OCI-LY7 (cell line): Measurements from ENCODE around the gene WNT6. TPM values are rescaled to one million over a fixed set of nuclear protein-coding genes. Genes with fewer than 3 reads are reported as not detected.

ENCODE experiments used
- BruUV-seq: library from RNA; stranded (reverse); fragments of 400-500 nt; replicated peaks from 2 replicates; lab custom pipeline; 2021; lab: Mats Ljungman, UMichigan
- CTCF ChIA-PET: fragments of 300-600 bp; sonication (Branson Sonifier 250); formaldehyde crosslinking; loops from one replicate; lab custom pipeline; 2022; ENCODE audit warnings: antibody characterized with exemption; ENCODE audit not compliant: unreplicated experiment; lab: Charles Lee
- POLR2A ChIA-PET: fragments of 300-600 bp; sonication (Branson Sonifier 250); formaldehyde crosslinking; loops from one replicate; lab custom pipeline; 2022; ENCODE audit warnings: antibody characterized with exemption; lab: Charles Lee
- DNase-seq: peaks from one replicate; pipeline ENCODE4 v3.0.0-alpha.2; 2015; ENCODE audit warnings: low spot score
- H2AFZ ChIP-seq: fragments of 200-600 bp; sonication (generic), shearing (Covaris generic); 2 replicates; pipeline ENCODE4 v1.6.1; 2014; ENCODE audit warnings: mild to moderate bottlenecking, antibody characterized with exemption, low read length, moderate library complexity
- H3K27ac ChIP-seq: fragments of 200-600 bp; sonication (generic); 2 replicates; pipeline ENCODE4 v1.5.1; 2014; ENCODE audit warnings: mixed run types, low read depth, mild to moderate bottlenecking, moderate library complexity, low read length, inconsistent platforms; ENCODE audit not compliant: poor library complexity, severe bottlenecking
- H3K36me3 ChIP-seq: fragments of 200-600 bp; sonication (generic); 2 replicates; pipeline ENCODE4 v1.6.1; 2014; ENCODE audit warnings: mild to moderate bottlenecking, antibody characterized with exemption, low read length, moderate library complexity, mixed read lengths; ENCODE audit not compliant: insufficient read depth
- H3K4me1 ChIP-seq: fragments of 200-600 bp; sonication (generic); 2 replicates; pipeline ENCODE4 v1.5.1; 2014; ENCODE audit warnings: mild to moderate bottlenecking, low read length; ENCODE audit not compliant: insufficient read depth, poor library complexity, severe bottlenecking
- H3K4me2 ChIP-seq: fragments of 200-600 bp; sonication (generic); 2 replicates; pipeline ENCODE4 v1.6.1; 2014; ENCODE audit warnings: mild to moderate bottlenecking, low read length
- H3K4me3 ChIP-seq: fragments of 200-600 bp; sonication (generic); 2 replicates; pipeline ENCODE4 v1.5.1; 2014; ENCODE audit warnings: mild to moderate bottlenecking, low read depth, low read length; ENCODE audit not compliant: poor library complexity, severe bottlenecking
- H3K79me2 ChIP-seq: fragments of 200-600 bp; sonication (generic); 2 replicates; pipeline ENCODE4 v1.6.1; 2016; ENCODE audit warnings: low read depth, mild to moderate bottlenecking, low read length, moderate library complexity, mixed read lengths; ENCODE audit not compliant: insufficient read depth
- H3K9me2 ChIP-seq: fragments of 200-600 bp; sonication (generic); 2 replicates; pipeline ENCODE4 v1.6.1; 2016; ENCODE audit warnings: mild to moderate bottlenecking, low read length, mixed read lengths; ENCODE audit not compliant: insufficient read depth
- H3K9me3 ChIP-seq: fragments of 200-600 bp; sonication (generic); 2 replicates; pipeline ENCODE4 v1.6.1; 2014; ENCODE audit warnings: mild to moderate bottlenecking, mixed run types, low read length, mixed read lengths
- H4K20me1 ChIP-seq: fragments of 200-600 bp; sonication (generic); 2 replicates; pipeline ENCODE4 v1.6.1; 2014; ENCODE audit warnings: mild to moderate bottlenecking, antibody characterized with exemption, low read length, moderate library complexity, mixed read lengths; ENCODE audit not compliant: insufficient read depth
- CTCF ChIP-seq: fragments of 200-600 bp; sonication (generic); conservative IDR thresholded peaks from 2 replicates; pipeline ENCODE4 v1.5.1; 2014; ENCODE audit warnings: mild to moderate bottlenecking, antibody characterized with exemption, low read length, moderate library complexity, mixed read lengths
- EZH2phosphoT487 ChIP-seq: fragments of 200-600 bp; sonication (generic); IDR thresholded peaks from 2 replicates; pipeline ENCODE4 v1.6.1; 2018; ENCODE audit warnings: low read depth, borderline replicate concordance, mild to moderate bottlenecking, mixed run types, antibody characterized with exemption, low read length, moderate library complexity, mixed read lengths
- intact Hi-C: fragments of 100-400 bp; cut with micrococcal nuclease; formaldehyde crosslinking; loops from one replicate; pipeline ENCODE4 v1.10.0; 2022; ENCODE audit not compliant: unreplicated experiment
- total RNA-seq, 2 experiments: library from RNA; depleted of rRNA in 1 of 2; stranded (reverse); fragments of >200 nt in 1 of 2; shearing (Covaris generic) in 1 of 2; gene quantifications; 2 replicates each; pipeline ENCODE4 v1.2.3, GENCODE V29; 2014 to 2022

WNT6 gene
- total RNA-seq, 2 experiments from 2014 or later, result 0.74 TPM; not detected in 1

- Histone ChIP-seq H3K4me3 (no peak overlapping the region), H3K9me2 (no peaks in the 10 kb centered on the region), H3K36me3 (no peaks in the 10 kb centered on the region), H3K27ac (no peak overlapping the region), H3K4me1 (no peaks in the 10 kb centered on the region), H3K79me2 (no peaks in the 10 kb centered on the region), H2AFZ (no peak overlapping the region), H3K9me3 (no peaks in the 10 kb centered on the region), H4K20me1 (no peaks in the 10 kb centered on the region), H3K4me2 (no peak overlapping the region)
- BruUV-seq, result no TSS peak
- TF ChIP-seq EZH2phosphoT487 (no peak), CTCF (no peak)
- ChIA-PET CTCF (interaction anchor here (2.0 kb wide), 1 partner anchor 28 kb away, joined by 7 read pairs; no protein-coding TSS in a partner anchor), POLR2A (no interaction called here)
- DNase-seq, result no peak
- intact Hi-C loops, result no loop called here
Observed at GRCh38 chr2:218869064-218869463, 9.5 kb downstream of the WNT6 start.

- no peaks in the 10 kb centered on the region for H3K36me3 ChIP-seq
- intact Hi-C loops, result no loop called here
- ChIA-PET POLR2A (interaction anchor here (0.8 kb wide), 1 partner anchor 27 kb away, joined by 3 read pairs; no protein-coding TSS in a partner anchor), CTCF (interaction anchor here (0.6 to 2.0 kb wide), 2 partner anchors 26 to 162 kb away, joined by 3 to 7 read pairs; no protein-coding TSS in a partner anchor)
- H3K4me2 ChIP-seq, result peak overlapping the region; percentile 38
- no peaks in the 10 kb centered on the region for H3K9me2 ChIP-seq
- H3K4me3 ChIP-seq, result no peak overlapping the region
- H4K20me1 ChIP-seq, result no peaks in the 10 kb centered on the region
- no peak for TF ChIP-seq CTCF
- TF ChIP-seq EZH2phosphoT487, result no peak
- BruUV-seq, result no TSS peak
- H3K27ac ChIP-seq, result no peak overlapping the region
- H2AFZ ChIP-seq, result no peak overlapping the region
- no peaks in the 10 kb centered on the region for H3K4me1 ChIP-seq
- H3K9me3 ChIP-seq, result no peaks in the 10 kb centered on the region
- no peaks in the 10 kb centered on the region for H3K79me2 ChIP-seq
- no peak for DNase-seq
Observed at GRCh38 chr2:218870984-218871344, 11.4 kb downstream of the WNT6 start.
